GM18507 (cell line): ENCODE data around the gene LCMT2.

Experiments used
- DNase-seq: peaks from one replicate; pipeline ENCODE4 v3.0.0; 2011; ENCODE audit warnings: low read depth; ENCODE audit not compliant: insufficient read length; ENCODE audit errors: extremely low spot score
- FAIRE-seq: peaks from 2 replicates; lab custom pipeline; 2011; peaks lifted over from hg19 to GRCh38; lab: Jason Lieb, UNC

The LCMT2 gene

GRCh38 chr15:43277231-43277823 is 53.0 kb downstream of the LCMT2 start:
- DNase-seq: no peak
- FAIRE-seq: no peak

- no peak for DNase-seq
- FAIRE-seq: no peak
Observed at GRCh38 chr15:43276563-43277200, 53.7 kb downstream of the LCMT2 start.

- FAIRE-seq: no peak
- DNase-seq: no peak
Observed at GRCh38 chr15:43275740-43276562, 54.4 kb downstream of the LCMT2 start.

- FAIRE-seq (no peak), DNase-seq (no peak)
Observed at GRCh38 chr15:43274136-43274535, 56.2 kb downstream of the LCMT2 start.
